ENCODE results near the gene NDST4.

NDST4 gene

GRCh38 chr4:114900934-114901333 lies 212.5 kb downstream of the NDST4 start:
- Histone ChIP-seq H3K27ac (ENCODE audit: low read depth, low read length) (no peak overlapping the region), H3K36me3 (ENCODE audit: insufficient read depth, low read length) (no peaks in the 10 kb centered on the region), H3K9me3 (ENCODE audit: low read length) (no peaks in the 10 kb centered on the region), H3K4me3 (ENCODE audit: low read depth in 1 of 2, low read length in 2 of 2) (no peak overlapping the region), H3K4me1 (ENCODE audit: insufficient read depth, low read length) (no peaks in the 10 kb centered on the region), H3K27me3 (ENCODE audit: control insufficient read depth in 1 of 2, insufficient read depth in 2 of 2, low read length in 2 of 2) (no peaks in the 10 kb centered on the region), H3K9ac (ENCODE audit: low read length) (no peak overlapping the region)

- Histone ChIP-seq H3K4me3 (ENCODE audit: low read depth in 1 of 2, low read length in 2 of 2) (no peak overlapping the region), H3K9me3 (ENCODE audit: low read length) (no peaks in the 10 kb centered on the region), H3K36me3 (ENCODE audit: insufficient read depth, low read length) (no peaks in the 10 kb centered on the region), H3K4me1 (ENCODE audit: insufficient read depth, low read length) (no peaks in the 10 kb centered on the region), H3K27ac (ENCODE audit: low read depth, low read length) (no peak overlapping the region), H3K9ac (ENCODE audit: low read length) (no peak overlapping the region), H3K27me3 (ENCODE audit: control insufficient read depth in 1 of 2, insufficient read depth in 2 of 2, low read length in 2 of 2) (no peaks in the 10 kb centered on the region)
Measured at GRCh38 chr4:114890773-114891172, 222.6 kb downstream of the NDST4 start.

- Histone ChIP-seq H3K9ac (ENCODE audit: low read length) (no peak overlapping the region), H3K9me3 (ENCODE audit: low read length) (no peaks in the 10 kb centered on the region), H3K36me3 (ENCODE audit: insufficient read depth, low read length) (no peaks in the 10 kb centered on the region), H3K4me3 (ENCODE audit: low read depth in 1 of 2, low read length in 2 of 2) (no peak overlapping the region), H3K27ac (ENCODE audit: low read depth, low read length) (no peak overlapping the region), H3K27me3 (ENCODE audit: control insufficient read depth in 1 of 2, insufficient read depth in 2 of 2, low read length in 2 of 2) (no peaks in the 10 kb centered on the region), H3K4me1 (ENCODE audit: insufficient read depth, low read length) (no peaks in the 10 kb centered on the region)
Measured at GRCh38 chr4:114886761-114887160, 226.7 kb downstream of the NDST4 start.

- Histone ChIP-seq H3K27me3 (ENCODE audit: control insufficient read depth in 1 of 2, insufficient read depth in 2 of 2, low read length in 2 of 2) (no peaks in the 10 kb centered on the region), H3K9me3 (ENCODE audit: low read length) (no peaks in the 10 kb centered on the region), H3K9ac (ENCODE audit: low read length) (no peak overlapping the region), H3K4me1 (ENCODE audit: insufficient read depth, low read length) (no peaks in the 10 kb centered on the region), H3K4me3 (ENCODE audit: low read depth in 1 of 2, low read length in 2 of 2) (no peak overlapping the region), H3K27ac (ENCODE audit: low read depth, low read length) (no peak overlapping the region), H3K36me3 (ENCODE audit: insufficient read depth, low read length) (no peaks in the 10 kb centered on the region)
Measured at GRCh38 chr4:114883641-114884040, 229.8 kb downstream of the NDST4 start.

DNA sequence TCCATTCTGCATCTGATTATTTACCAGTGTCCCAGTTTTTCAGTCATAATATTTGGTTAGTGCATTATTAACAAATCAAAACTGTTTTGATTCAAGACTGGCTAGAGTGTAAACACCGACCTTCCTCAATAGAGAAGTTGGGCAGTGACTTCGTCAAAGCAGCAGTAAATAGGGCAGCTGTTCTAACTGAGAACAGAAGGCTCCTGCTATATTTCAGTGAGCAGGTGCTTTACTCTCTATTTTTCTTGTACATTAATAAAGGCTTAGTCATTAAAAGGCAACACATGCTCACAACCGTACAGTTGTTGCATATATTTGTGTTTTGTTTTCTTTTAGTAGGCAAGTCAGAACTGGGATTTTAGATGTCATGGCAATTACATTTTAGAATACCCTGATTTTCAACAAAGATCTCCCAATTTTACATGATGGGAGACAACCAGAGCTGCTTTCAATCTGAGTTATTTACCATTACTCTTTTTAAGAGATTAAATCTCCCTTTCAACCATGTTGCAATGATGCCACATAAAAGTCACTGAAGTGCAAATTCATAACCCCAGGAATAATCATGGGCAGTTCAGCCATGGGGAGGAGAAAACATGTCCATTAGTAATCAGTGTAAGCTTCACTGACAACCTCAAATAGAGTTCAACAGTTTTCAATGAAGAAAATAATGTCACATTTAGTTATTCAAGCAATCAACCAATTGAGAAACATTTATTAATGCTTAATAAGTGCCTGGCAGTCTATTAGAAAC lies 233.3 kb downstream of the NDST4 start:
- Histone ChIP-seq H3K4me3 (ENCODE audit: low read depth in 1 of 2, low read length in 2 of 2) (no peak overlapping the region), H3K9ac (ENCODE audit: low read length) (no peak overlapping the region), H3K4me1 (ENCODE audit: insufficient read depth, low read length) (no peaks in the 10 kb centered on the region), H3K27me3 (ENCODE audit: control insufficient read depth in 1 of 2, insufficient read depth in 2 of 2, low read length in 2 of 2) (no peaks in the 10 kb centered on the region), H3K27ac (ENCODE audit: low read depth, low read length) (no peak overlapping the region), H3K36me3 (ENCODE audit: insufficient read depth, low read length) (no peaks in the 10 kb centered on the region), H3K9me3 (ENCODE audit: low read length) (no peaks in the 10 kb centered on the region)

DNA sequence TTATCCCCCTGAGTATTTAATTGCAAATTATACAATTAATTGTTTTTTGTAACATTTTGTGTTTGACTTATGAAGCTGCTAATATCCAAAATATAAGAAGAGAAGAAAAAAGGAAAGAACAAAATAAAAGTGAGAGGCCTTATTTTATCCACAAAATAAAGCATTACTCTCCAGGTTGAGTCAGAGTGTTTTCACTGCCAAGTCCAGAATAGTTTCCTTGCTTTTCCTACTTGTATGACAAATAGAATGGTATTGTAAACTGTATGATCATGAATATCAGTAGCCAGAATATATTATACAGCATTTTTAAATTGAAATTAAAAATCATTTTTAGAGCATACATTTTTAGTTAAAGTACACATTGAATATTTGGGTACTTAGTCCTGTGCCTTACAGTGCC lies 237.8 kb downstream of the NDST4 start:
- H3K36me3 ChIP-seq (ENCODE audit: insufficient read depth, low read length) = no peaks in the 10 kb centered on the region
- H3K27ac ChIP-seq (ENCODE audit: low read depth, low read length) = no peak overlapping the region
- H3K4me3 ChIP-seq (ENCODE audit: low read depth in 1 of 2, low read length in 2 of 2) = no peak overlapping the region
- H3K27me3 ChIP-seq (ENCODE audit: control insufficient read depth in 1 of 2, insufficient read depth in 2 of 2, low read length in 2 of 2) = no peaks in the 10 kb centered on the region
- no peak overlapping the region for H3K9ac ChIP-seq (ENCODE audit: low read length)
- H3K9me3 ChIP-seq (ENCODE audit: low read length) = no peaks in the 10 kb centered on the region
- no peaks in the 10 kb centered on the region for H3K4me1 ChIP-seq (ENCODE audit: insufficient read depth, low read length)

DNA sequence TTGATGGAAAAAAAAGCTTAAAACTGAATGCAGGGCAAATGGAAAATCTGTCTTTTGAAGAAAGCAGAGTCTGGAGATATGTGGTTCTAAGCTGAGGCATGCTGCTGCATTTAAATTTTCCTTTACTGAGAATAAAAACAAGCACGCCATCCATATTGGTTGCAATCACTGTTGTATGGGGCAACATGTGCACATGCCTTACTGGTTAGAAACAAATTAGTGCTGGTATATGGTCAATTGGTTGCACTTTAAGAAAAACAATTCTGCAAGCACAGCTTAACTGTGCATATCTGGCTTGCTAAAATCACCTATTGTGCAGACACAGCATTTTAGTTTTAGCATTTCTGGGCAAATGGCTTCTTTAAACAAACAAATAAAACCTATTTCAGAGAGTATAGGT lies 239.1 kb downstream of the NDST4 start:
- no peak overlapping the region for H3K27ac ChIP-seq (ENCODE audit: low read depth, low read length)
- H3K9me3 ChIP-seq (ENCODE audit: low read length) = no peaks in the 10 kb centered on the region
- H3K4me3 ChIP-seq (ENCODE audit: low read depth in 1 of 2, low read length in 2 of 2) = no peak overlapping the region
- no peaks in the 10 kb centered on the region for H3K36me3 ChIP-seq (ENCODE audit: insufficient read depth, low read length)
- H3K27me3 ChIP-seq (ENCODE audit: control insufficient read depth in 1 of 2, insufficient read depth in 2 of 2, low read length in 2 of 2) = no peaks in the 10 kb centered on the region
- H3K4me1 ChIP-seq (ENCODE audit: insufficient read depth, low read length) = no peaks in the 10 kb centered on the region
- no peak overlapping the region for H3K9ac ChIP-seq (ENCODE audit: low read length)

GRCh38 chr4:114870987-114871386 lies 242.4 kb downstream of the NDST4 start:
- Histone ChIP-seq H3K27me3 (ENCODE audit: control insufficient read depth in 1 of 2, insufficient read depth in 2 of 2, low read length in 2 of 2) (no peaks in the 10 kb centered on the region), H3K36me3 (ENCODE audit: insufficient read depth, low read length) (no peaks in the 10 kb centered on the region), H3K9ac (ENCODE audit: low read length) (no peak overlapping the region), H3K27ac (ENCODE audit: low read depth, low read length) (no peak overlapping the region), H3K4me1 (ENCODE audit: insufficient read depth, low read length) (no peaks in the 10 kb centered on the region), H3K4me3 (ENCODE audit: low read depth in 1 of 2, low read length in 2 of 2) (no peak overlapping the region), H3K9me3 (ENCODE audit: low read length) (no peaks in the 10 kb centered on the region)

- no peaks in the 10 kb centered on the region for H3K9me3 ChIP-seq (ENCODE audit: low read length)
- H3K36me3 ChIP-seq (ENCODE audit: insufficient read depth, low read length) = no peaks in the 10 kb centered on the region
- no peak overlapping the region for H3K27ac ChIP-seq (ENCODE audit: low read depth, low read length)
Measured at GRCh38 chr4:114866901-114867670, 246.3 kb downstream of the NDST4 start.

DNA sequence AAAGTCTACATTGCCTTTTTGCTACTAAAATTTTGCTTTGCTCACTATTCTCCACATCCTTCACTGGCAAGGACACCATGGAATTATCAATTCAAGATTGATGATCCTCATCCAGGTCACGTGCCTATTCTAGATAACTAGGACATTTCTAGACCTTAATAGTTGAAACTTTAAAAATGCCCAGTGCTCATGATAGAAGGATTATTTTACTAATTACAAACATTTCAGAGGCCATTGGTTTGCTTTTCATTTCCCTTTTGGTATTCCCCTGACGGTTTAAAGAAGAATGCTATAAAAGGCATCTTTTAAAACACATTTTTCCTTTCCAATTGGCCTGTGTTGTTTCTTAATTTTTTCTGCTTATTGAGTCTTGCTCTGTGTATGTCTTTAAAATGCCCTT lies 249.4 kb downstream of the NDST4 start:
- H3K9ac ChIP-seq (ENCODE audit: low read length) = no peak overlapping the region
- H3K4me1 ChIP-seq (ENCODE audit: insufficient read depth, low read length) = no peaks in the 10 kb centered on the region
- H3K9me3 ChIP-seq (ENCODE audit: low read length) = no peaks in the 10 kb centered on the region
- no peak overlapping the region for H3K4me3 ChIP-seq (ENCODE audit: low read depth in 1 of 2, low read length in 2 of 2)
- H3K36me3 ChIP-seq (ENCODE audit: insufficient read depth, low read length) = no peaks in the 10 kb centered on the region
- no peak overlapping the region for H3K27ac ChIP-seq (ENCODE audit: low read depth, low read length)
- no peaks in the 10 kb centered on the region for H3K27me3 ChIP-seq (ENCODE audit: control insufficient read depth in 1 of 2, insufficient read depth in 2 of 2, low read length in 2 of 2)

More at GRCh38 chr4:114866901-114867670, 246.3 kb downstream of the NDST4 start:
- no peaks in the 10 kb centered on the region for H3K27me3 ChIP-seq (ENCODE audit: control insufficient read depth in 1 of 2, insufficient read depth in 2 of 2, low read length in 2 of 2)
- no peak overlapping the region for H3K4me3 ChIP-seq (ENCODE audit: low read depth in 1 of 2, low read length in 2 of 2)
- no peaks in the 10 kb centered on the region for H3K4me1 ChIP-seq (ENCODE audit: insufficient read depth, low read length)
- H3K9ac ChIP-seq (ENCODE audit: low read length) = no peak overlapping the region

GRCh38 chr4:114860786-114861185 lies 252.6 kb downstream of the NDST4 start:
- H3K27ac ChIP-seq (ENCODE audit: low read depth, low read length) = no peak overlapping the region
- H3K9ac ChIP-seq (ENCODE audit: low read length) = no peak overlapping the region
- H3K4me1 ChIP-seq (ENCODE audit: insufficient read depth, low read length) = no peaks in the 10 kb centered on the region
- H3K4me3 ChIP-seq (ENCODE audit: low read depth in 1 of 2, low read length in 2 of 2) = no peak overlapping the region
- no peaks in the 10 kb centered on the region for H3K27me3 ChIP-seq (ENCODE audit: control insufficient read depth in 1 of 2, insufficient read depth in 2 of 2, low read length in 2 of 2)
- H3K36me3 ChIP-seq (ENCODE audit: insufficient read depth, low read length) = no peaks in the 10 kb centered on the region
- H3K9me3 ChIP-seq (ENCODE audit: low read length) = no peaks in the 10 kb centered on the region

- Histone ChIP-seq H3K9ac (ENCODE audit: low read length) (no peak overlapping the region), H3K4me1 (ENCODE audit: insufficient read depth, low read length) (no peaks in the 10 kb centered on the region), H3K27ac (ENCODE audit: low read depth, low read length) (no peak overlapping the region), H3K4me3 (ENCODE audit: low read depth in 1 of 2, low read length in 2 of 2) (no peak overlapping the region), H3K27me3 (ENCODE audit: control insufficient read depth in 1 of 2, insufficient read depth in 2 of 2, low read length in 2 of 2) (no peaks in the 10 kb centered on the region), H3K9me3 (ENCODE audit: low read length) (no peaks in the 10 kb centered on the region), H3K36me3 (ENCODE audit: insufficient read depth, low read length) (no peaks in the 10 kb centered on the region)
Measured at GRCh38 chr4:114857831-114858230, 255.6 kb downstream of the NDST4 start.
